Body of pancreas (tissue), 4 donors: Measurements from ENCODE around the gene MAP3K20. TPM values are rescaled to one million over a fixed set of nuclear protein-coding genes. Genes with fewer than 3 reads are reported as not detected.
A peak's percentile ranks its signal among the peaks of the same experiment; 100 is the strongest.

ENCODE experiments used
- ATAC-seq: fragments of 150-250 bp; one replicate; pipeline ENCODE4 v1.9.1; 2016
- DNase-seq, 4 donors: peaks; one replicate each; pipeline ENCODE4 v3.0.0-alpha.2; 2019
- H3K27ac ChIP-seq, 4 donors: fragments of 200-600 bp; sonication (generic); 1 replicate in 3 of 4; 2 replicates in 1 of 4; pipeline versions ENCODE4 v1.5.1 to v1.6.1; 2016 to 2019; ENCODE audit warnings: mild to moderate bottlenecking in 1 of 4, mixed read lengths in 1 of 4, moderate library complexity in 1 of 4
- H3K27me3 ChIP-seq, 2 donors: fragments of 200-600 bp; sonication (generic); one replicate each; pipeline ENCODE4 v1.6.0; 2016; ENCODE audit warnings: mild to moderate bottlenecking in 1 of 2
- H3K36me3 ChIP-seq, 2 donors: fragments of 200-600 bp; sonication (generic); replicated peaks in 1 of 2; 2 replicates each; pipeline ENCODE4 v1.5.1; 2016; ENCODE audit warnings: low read depth in 2 of 2; ENCODE audit not compliant: insufficient read depth in 1 of 2
- H3K4me1 ChIP-seq: fragments of 200-600 bp; sonication (generic); one replicate; pipeline ENCODE4 v1.6.0; 2016
- H3K4me3 ChIP-seq, 2 donors: fragments of 200-600 bp; sonication (generic); 1 replicate in 1 of 2; 2 replicates in 1 of 2; pipeline ENCODE4 v1.5.1; 2016 to 2019
- H3K9me3 ChIP-seq, 3 donors: fragments of 200-600 bp; sonication (generic); 1 replicate in 2 of 3; 2 replicates in 1 of 3; pipeline ENCODE4 v1.5.1; 2016
- CTCF ChIP-seq, 7 experiments: fragments of 450-650 bp in 4 of 7; fragments of 200-600 bp in 3 of 7; sonication (generic) in 3 of 7; IDR thresholded peaks; one replicate each; pipeline ENCODE4 v1.5.1; 2016 to 2019; ENCODE audit warnings: antibody characterized with exemption in 7 of 7
- POLR2A ChIP-seq, 3 donors: fragments of 450-650 bp; IDR thresholded peaks; one replicate each; pipeline ENCODE4 v1.6.1; 2016; ENCODE audit warnings: antibody characterized with exemption in 3 of 3, mild to moderate bottlenecking in 2 of 3
- WGBS, 2 donors: methylation state at CpG; one replicate each; pipeline ENCODE4 v1.1.5; 2017; 5-methylcytosine and 5-hydroxymethylcytosine counted together
- intact Hi-C: fragments of 100-400 bp; cut with DNase I; formaldehyde crosslinking; loops from one replicate; pipeline ENCODE4 v1.15.1; 2023
- total RNA-seq, 2 donors: library from RNA; depleted of rRNA; stranded (reverse); fragments of >200 nt; gene quantifications; one replicate each; pipeline ENCODE4 v1.1.0, GENCODE V29; 2016

The MAP3K20 gene
- 10 to 100 TPM; 11.5 to 18.7 TPM for total RNA-seq

- intact Hi-C loops = no loop called here
- H3K4me1 ChIP-seq = peaks cover 17% of the 10 kb centered on the region
- ATAC-seq (peak; percentile 83), DNase-seq (peak; percentile 70 to 76 (median 74))
- no peaks in the 10 kb centered on the region for H3K9me3 ChIP-seq
- 0 to 1% methylated on average over 19 to 82 of the region's 106 CpGs for WGBS, 2 donors
- H3K4me3 ChIP-seq = peak within 1 kb of the TSS; percentile 18 to 56
- no peaks in the 10 kb centered on the region for H3K27me3 ChIP-seq
- H3K27ac ChIP-seq = peak within 1 kb of the TSS; percentile 84 to 91 (median 88)
- no peaks in the 10 kb centered on the region for H3K36me3 ChIP-seq
- TF ChIP-seq CTCF (IDR thresholded peaks at IDR 0.05) (peak in 6 of 7 experiments; percentile 7 to 54 (median 30)), POLR2A (IDR thresholded peaks at IDR 0.05) (peak; percentile 43 to 55 (median 49))
These were observed at the start of gene MAP3K20 for GRCh38 chr2:173075781-173076580. Gene MAP3K20, plus strand, starts transcription at chr2:173075846. Its CDS starts 15,186 bp downstream, at chr2:173091032.

DNA sequence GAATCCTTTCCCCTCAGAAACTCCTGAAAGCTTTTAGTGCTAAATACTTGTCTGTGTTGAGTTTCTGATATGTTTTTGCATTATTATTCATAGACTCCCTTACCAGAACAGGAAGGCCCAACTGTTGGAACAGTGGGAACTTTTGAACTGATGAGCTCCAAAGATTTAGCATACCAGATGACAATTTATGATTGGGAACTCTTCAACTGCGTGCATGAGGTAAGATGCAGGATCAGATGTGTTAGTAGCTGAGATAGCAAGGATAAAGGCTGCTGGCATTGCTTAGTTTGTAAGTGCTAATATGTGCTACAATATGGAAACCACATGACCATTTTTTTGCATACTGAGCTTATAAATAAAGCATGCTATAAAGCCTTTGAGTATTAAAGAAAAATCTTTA, 49.2 kb upstream of the MAP3K20 start:
- 93 to 100% methylated on average over 1 of the region's 1 CpG for WGBS, 2 donors
- peaks cover 7% of the 10 kb centered on the region for H3K4me1 ChIP-seq
- H3K4me3 ChIP-seq = no peak overlapping the region
- TF ChIP-seq CTCF (IDR thresholded peaks at IDR 0.05) (no peak), POLR2A (IDR thresholded peaks at IDR 0.05) (no peak)
- no peak for DNase-seq
- H3K27ac ChIP-seq = no peak overlapping the region
- H3K9me3 ChIP-seq = no peaks in the 10 kb centered on the region
- H3K36me3 ChIP-seq = no peaks in the 10 kb centered on the region
- intact Hi-C loops = no loop called here
- no peaks in the 10 kb centered on the region for H3K27me3 ChIP-seq
- ATAC-seq = no peak

DNA sequence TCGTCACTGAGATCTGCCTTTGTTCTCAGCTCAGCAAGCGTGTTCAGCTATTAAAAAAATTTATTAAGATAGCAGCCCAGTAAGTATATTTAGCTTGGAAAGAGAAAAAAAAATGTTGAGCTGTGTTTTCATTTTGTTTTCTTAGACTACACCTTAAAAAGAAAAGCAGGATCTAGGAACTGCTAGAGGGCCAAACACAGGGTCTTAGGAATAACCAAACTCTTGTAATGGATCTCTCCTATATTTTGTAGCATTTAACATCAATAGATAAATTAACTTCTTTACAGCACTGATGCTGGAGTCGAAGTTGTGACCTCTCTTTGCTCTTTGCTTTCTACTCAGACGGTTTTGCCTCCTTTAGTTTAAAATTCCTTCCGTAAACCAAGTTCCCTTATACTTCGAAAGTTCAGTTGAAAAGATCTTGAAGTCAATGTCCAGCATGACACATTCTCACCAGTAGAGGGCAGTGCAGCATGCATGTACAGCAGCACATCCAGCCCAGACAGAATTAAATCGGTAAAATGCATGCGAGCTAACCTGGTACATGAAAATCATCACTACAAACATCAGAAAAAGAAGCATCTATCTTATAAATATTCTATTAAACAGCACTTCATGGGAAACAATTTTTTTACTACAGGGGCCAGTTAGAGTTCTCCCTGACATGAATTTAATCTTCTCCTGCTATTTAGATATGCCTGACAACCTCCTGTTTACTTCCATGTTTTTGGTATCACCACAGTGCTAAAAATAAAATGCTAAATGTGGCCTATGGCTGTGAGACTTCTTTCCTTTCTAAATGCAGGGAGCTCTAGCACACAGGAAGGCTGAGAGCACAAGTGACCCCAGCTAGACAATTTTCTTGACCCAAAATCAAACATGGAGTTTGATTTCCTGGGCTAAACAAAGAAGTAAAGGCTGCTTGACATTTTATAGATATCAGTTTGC, 48.2 kb upstream of the MAP3K20 start:
- H3K4me1 ChIP-seq = peaks cover 7% of the 10 kb centered on the region
- 21 to 27% methylated on average over 8 of the region's 8 CpGs for WGBS, 2 donors
- no peak overlapping the region for H3K27ac ChIP-seq
- intact Hi-C loops = no loop called here
- DNase-seq (peak; percentile 88 to 92 (median 90)), ATAC-seq (peak; percentile 84)
- H3K27me3 ChIP-seq = no peaks in the 10 kb centered on the region
- H3K4me3 ChIP-seq = no peak overlapping the region
- H3K9me3 ChIP-seq = no peaks in the 10 kb centered on the region
- TF ChIP-seq CTCF (IDR thresholded peaks at IDR 0.05) (peak; percentile 80 to 97 (median 95)), POLR2A (IDR thresholded peaks at IDR 0.05) (no peak)
- no peaks in the 10 kb centered on the region for H3K36me3 ChIP-seq

GRCh38 chr2:173028141-173028540, 47.5 kb upstream of the MAP3K20 start:
- intact Hi-C loops = no loop called here
- no peaks in the 10 kb centered on the region for H3K36me3 ChIP-seq
- no peak overlapping the region for H3K27ac ChIP-seq
- TF ChIP-seq CTCF (IDR thresholded peaks at IDR 0.05) (no peak), POLR2A (IDR thresholded peaks at IDR 0.05) (no peak)
- WGBS, 2 donors = 81 to 86% methylated on average over 1 of the region's 1 CpG
- ATAC-seq (no peak), DNase-seq (no peak)
- H3K27me3 ChIP-seq = no peaks in the 10 kb centered on the region
- H3K4me1 ChIP-seq = peaks cover 7% of the 10 kb centered on the region
- no peak overlapping the region for H3K4me3 ChIP-seq
- no peaks in the 10 kb centered on the region for H3K9me3 ChIP-seq
